GM21390 (cell line): ENCODE data around the gene IRF1.
A peak's percentile ranks its signal among the peaks of the same experiment; 100 is the strongest.

Experiments
- ATAC-seq: cut with Tn5 transposase; IDR thresholded peaks from one replicate; pipeline ENCODE4 v1.9.1; 2021; ENCODE audit not compliant: unreplicated experiment

Gene IRF1

GRCh38 chr5:132501629-132501956, 11.0 kb upstream of the IRF1 start:
- ATAC-seq, result no peak

GRCh38 chr5:132500931-132501628, 10.5 kb upstream of the IRF1 start:
- ATAC-seq, result no peak

- no peak for ATAC-seq
Observed at GRCh38 chr5:132500244-132500930, 9.8 kb upstream of the IRF1 start.

- no peak for ATAC-seq
Observed at GRCh38 chr5:132499440-132500243, 9.1 kb upstream of the IRF1 start.

GRCh38 chr5:132498686-132499271, 8.2 kb upstream of the IRF1 start:
- no peak for ATAC-seq

GRCh38 chr5:132498152-132498551, 7.6 kb upstream of the IRF1 start:
- ATAC-seq, result no peak

GRCh38 chr5:132497488-132497997, 7.0 kb upstream of the IRF1 start:
- no peak for ATAC-seq

- peak; percentile 46 for ATAC-seq
Observed at GRCh38 chr5:132496631-132497487, 6.3 kb upstream of the IRF1 start.

GRCh38 chr5:132496191-132496630, 5.6 kb upstream of the IRF1 start:
- ATAC-seq, result peak; percentile 49

GRCh38 chr5:132495667-132496190, 5.2 kb upstream of the IRF1 start:
- ATAC-seq, result peak; percentile 32

GRCh38 chr5:132493821-132494220, 3.2 kb upstream of the IRF1 start:
- ATAC-seq, result no peak

- no peak for ATAC-seq
Observed at GRCh38 chr5:132493241-132493640, 2.7 kb upstream of the IRF1 start.

GRCh38 chr5:132492386-132493125, 2.0 kb upstream of the IRF1 start:
- ATAC-seq, result no peak

- ATAC-seq, result peak; percentile 12
Observed at GRCh38 chr5:132491368-132492364, 1.1 kb upstream of the IRF1 start.

GRCh38 chr5:132489871-132490483, 596 bp downstream of the IRF1 start:
- ATAC-seq, result peak; percentile 24

GRCh38 chr5:132489051-132489770, 1.4 kb downstream of the IRF1 start:
- ATAC-seq, result no peak

- no peak for ATAC-seq
Observed at GRCh38 chr5:132488590-132488989, 2.0 kb downstream of the IRF1 start.
